ENCODE data around the gene BPIFB1. TPM values are rescaled to one million over a fixed set of nuclear protein-coding genes. Genes with fewer than 3 reads are reported as not detected.

Gene BPIFB1
- total RNA-seq, 1 donor from 2014 or later: 10.9 TPM

- TF ChIP-seq CTCF (conservative IDR thresholded peaks at IDR 0.05): no peak
- H3K27ac Mint-ChIP-seq: no peak overlapping the region
- peaks cover 10% of the 10 kb centered on the region for H3K27me3 Mint-ChIP-seq
- H3K4me3 Mint-ChIP-seq: no peak overlapping the region
- no peaks in the 10 kb centered on the region for H3K9me3 Mint-ChIP-seq
- DNase-seq (ENCODE audit: extremely low spot score, unreplicated experiment): no peak
- no peaks in the 10 kb centered on the region for H3K4me1 Mint-ChIP-seq (ENCODE audit: unreplicated experiment)
- no peaks in the 10 kb centered on the region for H3K36me3 Mint-ChIP-seq
Observed at GRCh38 chr20:33249456-33249855, 33.6 kb upstream of the BPIFB1 start.

- no peak overlapping the region for H3K4me3 Mint-ChIP-seq
- H3K27ac Mint-ChIP-seq: no peak overlapping the region
- H3K36me3 Mint-ChIP-seq: no peaks in the 10 kb centered on the region
- peaks cover 12% of the 10 kb centered on the region for H3K27me3 Mint-ChIP-seq
- no peak for DNase-seq (ENCODE audit: extremely low spot score, unreplicated experiment)
- no peaks in the 10 kb centered on the region for H3K4me1 Mint-ChIP-seq (ENCODE audit: unreplicated experiment)
- TF ChIP-seq CTCF (conservative IDR thresholded peaks at IDR 0.05): no peak
- no peaks in the 10 kb centered on the region for H3K9me3 Mint-ChIP-seq
Observed at GRCh38 chr20:33250666-33251065, 32.3 kb upstream of the BPIFB1 start.

- H3K9me3 Mint-ChIP-seq: no peaks in the 10 kb centered on the region
- no peaks in the 10 kb centered on the region for H3K36me3 Mint-ChIP-seq
- no peak overlapping the region for H3K4me3 Mint-ChIP-seq
- no peak for DNase-seq (ENCODE audit: extremely low spot score, unreplicated experiment)
- no peaks in the 10 kb centered on the region for H3K4me1 Mint-ChIP-seq (ENCODE audit: unreplicated experiment)
- TF ChIP-seq CTCF (conservative IDR thresholded peaks at IDR 0.05): no peak
- no peak overlapping the region for H3K27ac Mint-ChIP-seq
- peaks cover 18% of the 10 kb centered on the region for H3K27me3 Mint-ChIP-seq
Observed at GRCh38 chr20:33251496-33251895, 31.5 kb upstream of the BPIFB1 start.

- Mint-ChIP-seq H3K4me3 (no peak overlapping the region), H3K4me1 (ENCODE audit: unreplicated experiment) (no peaks in the 10 kb centered on the region), H3K36me3 (no peaks in the 10 kb centered on the region), H3K27me3 (peaks cover 22% of the 10 kb centered on the region), H3K9me3 (no peaks in the 10 kb centered on the region), H3K27ac (no peak overlapping the region)
- TF ChIP-seq CTCF (conservative IDR thresholded peaks at IDR 0.05): no peak
- DNase-seq (ENCODE audit: extremely low spot score, unreplicated experiment): no peak
Observed at GRCh38 chr20:33252460-33252859, 30.6 kb upstream of the BPIFB1 start.

GRCh38 chr20:33255005-33255404 is 28.0 kb upstream of the BPIFB1 start:
- Mint-ChIP-seq H3K36me3 (no peaks in the 10 kb centered on the region), H3K27ac (no peak overlapping the region), H3K4me1 (ENCODE audit: unreplicated experiment) (no peaks in the 10 kb centered on the region), H3K27me3 (peaks cover 22% of the 10 kb centered on the region), H3K9me3 (no peaks in the 10 kb centered on the region), H3K4me3 (no peak overlapping the region)
- no peak for DNase-seq (ENCODE audit: extremely low spot score, unreplicated experiment)
- TF ChIP-seq CTCF (conservative IDR thresholded peaks at IDR 0.05): no peak

- H3K9me3 Mint-ChIP-seq: no peaks in the 10 kb centered on the region
- H3K27ac Mint-ChIP-seq: no peak overlapping the region
- no peaks in the 10 kb centered on the region for H3K4me1 Mint-ChIP-seq (ENCODE audit: unreplicated experiment)
- H3K27me3 Mint-ChIP-seq: peaks cover 36% of the 10 kb centered on the region
- H3K36me3 Mint-ChIP-seq: no peaks in the 10 kb centered on the region
- no peak for DNase-seq (ENCODE audit: extremely low spot score, unreplicated experiment)
- TF ChIP-seq CTCF (conservative IDR thresholded peaks at IDR 0.05): no peak
- H3K4me3 Mint-ChIP-seq: no peak overlapping the region
Observed at GRCh38 chr20:33257237-33257636, 25.8 kb upstream of the BPIFB1 start.
